Measurements from ENCODE around the gene NUDT5. TPM values are rescaled to one million over a fixed set of nuclear protein-coding genes. Genes with fewer than 3 reads are reported as not detected.

NUDT5 gene
- total and polyA plus RNA-seq, 2 of the 8 experiments (the other 6 are each of a cell fraction or from before 2014, with no cell fraction given), result 130 to 134 TPM

GRCh38 chr10:12195603-12196506 lies at the start of gene NUDT5, which contains the start of gene CDC123 (continued):
- no peak for TF ChIP-seq KDM1A (IDR thresholded peaks at IDR 0.05; ENCODE audit: borderline replicate concordance, low read length)
- TF ChIP-seq TAF7 (optimal IDR thresholded peaks at IDR 0.05; ENCODE audit: borderline replicate concordance, low read depth, low read length), result peak; percentile 79
- TF ChIP-seq CHD2 (IDR thresholded peaks at IDR 0.05; ENCODE audit: low read length), result peak; percentile 87
- no peak for TF ChIP-seq FOSL1 (IDR thresholded peaks at IDR 0.05; ENCODE audit: insufficient read depth, low read depth, low read length)
- TF ChIP-seq EZH2 (IDR thresholded peaks at IDR 0.05; ENCODE audit: low read depth, low read length, severe bottlenecking), result no peak
- TF ChIP-seq ZNF274 (IDR thresholded peaks at IDR 0.05; ENCODE audit: borderline replicate concordance, extremely low read depth, low read length), result no peak
- peak; percentile 92 for TF ChIP-seq TAF1 (IDR thresholded peaks at IDR 0.05; ENCODE audit: low read depth, low read length)
- peak; percentile 44; the same call in 1 of the 2 replicates for TF ChIP-seq POLR2AphosphoS5 (IDR thresholded peaks at IDR 0.05; ENCODE audit: low read depth, low read length)
- no peak for TF ChIP-seq JUN (IDR thresholded peaks at IDR 0.05; ENCODE audit: low read depth, low read length)
- TF ChIP-seq TCF12 (IDR thresholded peaks at IDR 0.05; ENCODE audit: low read depth, low read length), result no peak
- no peak for TF ChIP-seq SIRT6 (IDR thresholded peaks at IDR 0.05; ENCODE audit: low read length)
- no peak for TF ChIP-seq MAFK (IDR thresholded peaks at IDR 0.05; ENCODE audit: low read depth, low read length)
- TF ChIP-seq POLR2A (IDR thresholded peaks at IDR 0.05; ENCODE audit: control extremely low read depth in 1 of 2, low read depth in 2 of 2, low read length in 2 of 2), result peak; percentile 68 to 70
- peak; percentile 49; the same call in 1 of the 2 replicates for TF ChIP-seq EGR1 (IDR thresholded peaks at IDR 0.05; ENCODE audit: borderline replicate concordance, low read depth, low read length)
- TF ChIP-seq RXRA (IDR thresholded peaks at IDR 0.05; ENCODE audit: insufficient read depth, low read depth, low read length), result no peak
- TF ChIP-seq EP300 (IDR thresholded peaks at IDR 0.05; ENCODE audit: borderline replicate concordance in 1 of 2, low read depth in 2 of 2, low read length in 2 of 2), result 0 out of 3 replicates have a peak, but pooled peaks of 1 of the 2 experiments have one; percentile 60
- TF ChIP-seq GABPA (IDR thresholded peaks at IDR 0.05; ENCODE audit: borderline replicate concordance, insufficient read depth, low read length), result peak; percentile 97
- peak; percentile 75 for TF ChIP-seq KDM5A (IDR thresholded peaks at IDR 0.05; ENCODE audit: low read length)
- peak in 1 of 2 experiments; percentile 96; a peak in 2 of 4 replicates for TF ChIP-seq SIN3A (conservative IDR thresholded peaks at IDR 0.05 in 1 of 2, IDR thresholded peaks at IDR 0.05 in 1 of 2; ENCODE audit: low read depth in 1 of 2, low read length in 2 of 2)
- TF ChIP-seq SIX5 (IDR thresholded peaks at IDR 0.05; ENCODE audit: low read depth, low read length), result no peak; the same call in 1 of the 2 replicates
- 0 out of 2 replicates have a peak, but pooled peaks have one; percentile 53 for TF ChIP-seq CHD1 (IDR thresholded peaks at IDR 0.05; ENCODE audit: low read depth, low read length)
- TF ChIP-seq TBP (IDR thresholded peaks at IDR 0.05; ENCODE audit: low read depth, low read length), result peak; percentile 85; the same call in 1 of the 2 replicates
- TF ChIP-seq SP4 (IDR thresholded peaks at IDR 0.05; ENCODE audit: low read length), result peak; percentile 64; the same call in 1 of the 2 replicates
- TF ChIP-seq PHF8 (conservative IDR thresholded peaks at IDR 0.05; ENCODE audit: low read depth, low read length), result peak; percentile 86

Measured in H1 (cell line).